KBM-7 (cell line): Measurements from ENCODE around the gene LOXL4.

Experiments used
- DNase-seq: peaks from one replicate; pipeline ENCODE4 v3.0.0-alpha.2; 2015
- in situ Hi-C: fragments of 300-500 bp; cut with MboI; formaldehyde crosslinking; loops from 2 replicates; pipeline ENCODE4 v1.14.3; 2020; ENCODE audit warnings: low sequenced_read_pairs, low pct_unique_long_range_greater_than_20kb, mixed read lengths

LOXL4 gene

DNA sequence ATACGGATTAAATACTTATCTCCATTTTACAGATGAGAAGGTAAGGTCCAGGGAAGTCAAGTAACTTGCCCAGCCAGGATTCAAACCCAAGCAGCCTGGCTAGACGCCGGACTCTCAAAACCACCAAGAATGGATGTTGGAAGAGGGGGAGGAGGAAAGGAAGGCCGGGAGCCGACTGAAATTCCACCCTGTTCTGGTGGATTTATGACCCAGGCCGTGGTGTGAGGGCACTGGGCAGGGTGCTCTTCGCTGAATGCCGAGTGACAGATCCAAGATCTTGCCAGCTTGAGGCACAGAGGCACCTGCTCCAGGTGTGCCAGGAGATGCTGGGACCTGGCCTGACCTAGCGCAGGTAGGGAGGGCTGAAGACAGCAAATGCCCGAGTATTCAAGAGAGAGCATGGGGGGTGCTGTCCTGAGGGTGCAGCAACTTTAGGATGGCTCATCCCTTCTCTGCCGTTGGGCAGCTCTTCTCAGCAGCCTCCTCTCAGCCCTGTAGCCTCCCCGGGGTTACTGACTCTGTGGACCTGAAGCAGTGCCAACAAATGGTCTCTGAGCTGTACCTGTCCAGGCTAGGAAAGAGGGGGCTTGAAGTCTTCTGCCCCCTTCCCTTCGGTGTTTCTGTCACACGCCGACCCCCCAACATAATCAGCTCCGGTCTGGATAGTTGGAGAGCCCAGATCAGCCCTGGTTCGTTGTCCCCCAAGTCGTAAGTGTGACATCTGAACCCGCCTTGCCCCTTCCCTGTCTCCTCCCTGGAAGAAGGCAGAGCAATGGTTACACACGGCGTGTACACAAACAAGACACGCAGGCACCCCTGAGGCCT, 713 bp downstream of the LOXL4 start:
- no peak for DNase-seq
- in situ Hi-C loops: no loop called here

DNA sequence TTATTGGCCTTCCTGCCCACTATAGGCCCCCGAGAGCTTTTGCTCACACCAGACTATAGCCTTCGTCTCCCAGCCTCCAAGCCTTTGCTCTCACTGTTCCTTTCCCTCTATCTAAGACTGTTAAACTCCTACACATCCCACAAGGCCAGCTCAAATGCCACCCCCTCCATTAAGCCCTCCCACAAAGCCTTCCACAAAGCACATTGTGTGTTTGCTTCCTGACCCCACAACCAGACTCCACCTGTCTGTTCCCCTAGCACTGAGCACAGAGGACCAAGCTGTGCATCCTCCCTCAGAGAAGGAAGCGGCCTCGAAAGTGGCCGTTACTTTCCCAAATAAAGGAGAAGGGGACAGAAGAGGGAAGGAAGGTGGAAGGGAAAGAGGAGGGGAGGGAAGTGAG, 1.3 kb downstream of the LOXL4 start:
- in situ Hi-C loops: no loop called here

GRCh38 chr10:98265403-98266378, 2.3 kb downstream of the LOXL4 start:
- in situ Hi-C loops: no loop called here
- DNase-seq: peak; percentile 20

More for the DNA sequence above, 1.3 kb downstream of the LOXL4 start:
- peak; percentile 37 for DNase-seq

- DNase-seq: peak; percentile 19
- in situ Hi-C loops: no loop called here
These were observed 3.5 kb downstream of the LOXL4 start for GRCh38 chr10:98264378-98265065.

GRCh38 chr10:98263088-98263487, 4.9 kb downstream of the LOXL4 start:
- in situ Hi-C loops: no loop called here
- no peak for DNase-seq

DNA sequence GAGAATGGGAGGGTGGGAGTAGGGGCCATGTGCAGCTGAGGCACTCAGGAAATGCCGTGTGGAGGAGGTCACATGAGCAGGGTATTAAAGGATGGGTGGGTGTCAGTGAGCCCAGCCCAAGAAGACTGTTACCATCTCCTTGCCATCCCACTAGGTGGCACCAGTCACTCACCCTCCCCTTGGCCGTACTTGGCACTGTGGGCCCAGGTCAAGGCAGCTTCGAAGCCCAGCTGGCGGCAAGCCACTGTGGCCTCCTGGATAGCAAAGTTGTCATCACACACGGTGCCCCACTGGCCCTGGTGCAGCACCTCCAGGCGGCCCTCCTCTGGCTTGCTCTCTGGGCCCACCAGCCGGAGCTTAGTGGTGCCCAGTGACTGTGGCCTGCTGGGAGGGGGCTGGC, 5.4 kb downstream of the LOXL4 start:
- in situ Hi-C loops: no loop called here

DNA sequence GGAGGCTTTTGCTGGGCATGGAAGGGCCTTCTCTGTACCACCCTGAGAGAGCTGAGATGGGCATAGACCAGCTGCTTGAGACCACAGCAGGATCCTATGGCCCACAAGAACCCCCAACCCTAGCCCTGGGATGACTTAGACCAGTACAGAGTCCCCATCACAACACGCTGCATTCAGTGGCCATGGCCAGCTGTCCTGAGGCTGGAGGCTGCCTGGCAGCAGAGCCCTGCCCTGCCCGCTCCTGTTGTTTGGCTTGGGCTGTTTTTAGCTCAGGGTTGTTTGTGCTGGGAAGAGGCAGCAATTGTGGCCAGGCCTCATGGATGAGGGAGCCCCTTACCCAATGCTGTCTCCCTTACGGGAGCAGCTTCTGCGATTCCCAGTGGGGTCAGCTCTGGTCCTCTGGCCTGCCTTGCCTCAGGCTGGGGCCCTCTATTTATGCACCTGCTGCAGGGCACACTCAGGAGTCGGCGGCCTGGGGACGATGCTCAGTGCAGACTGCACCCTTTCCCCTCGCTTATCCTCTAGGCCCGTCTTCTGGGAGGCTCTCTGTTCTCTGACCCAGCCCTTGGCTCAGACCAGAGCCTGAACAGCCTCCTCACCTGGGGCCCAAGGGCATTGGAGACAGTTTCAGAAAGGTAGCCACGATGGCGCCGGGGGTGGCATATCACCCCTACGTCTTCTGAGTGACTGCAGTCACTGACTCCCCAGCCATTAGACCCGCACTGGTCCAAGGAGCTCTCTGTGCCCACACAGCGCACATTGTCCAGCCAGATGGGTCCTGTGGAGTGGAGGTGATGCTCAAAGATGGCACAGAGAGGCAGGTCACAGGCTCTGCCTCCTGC, 6.3 kb downstream of the LOXL4 start:
- in situ Hi-C loops: no loop called here
- DNase-seq: no peak

More for the DNA sequence above, 5.4 kb downstream of the LOXL4 start:
- DNase-seq: peak; percentile 67

GRCh38 chr10:98260752-98261151, 7.2 kb downstream of the LOXL4 start:
- no peak for DNase-seq
- in situ Hi-C loops: no loop called here

DNA sequence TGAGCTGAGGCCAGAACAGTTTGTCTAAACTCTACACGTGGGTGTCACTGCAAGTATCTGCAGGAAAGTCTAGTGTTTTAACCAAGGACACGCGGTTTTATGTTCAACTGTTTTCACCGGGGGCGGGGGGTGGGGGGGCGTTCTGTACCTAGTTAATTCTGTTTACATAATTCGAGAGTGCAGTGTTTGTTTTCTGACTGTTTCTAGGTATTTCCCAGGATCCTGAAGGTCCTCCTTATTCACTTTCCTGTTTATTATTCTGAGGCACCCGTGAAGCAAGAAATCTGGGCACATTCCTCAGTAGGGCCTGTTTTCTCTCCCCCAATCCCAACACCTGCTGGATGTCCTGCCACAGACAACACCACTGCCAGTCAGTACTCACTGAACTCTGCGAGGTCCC, 7.6 kb downstream of the LOXL4 start:
- in situ Hi-C loops: no loop called here
- no peak for DNase-seq

DNA sequence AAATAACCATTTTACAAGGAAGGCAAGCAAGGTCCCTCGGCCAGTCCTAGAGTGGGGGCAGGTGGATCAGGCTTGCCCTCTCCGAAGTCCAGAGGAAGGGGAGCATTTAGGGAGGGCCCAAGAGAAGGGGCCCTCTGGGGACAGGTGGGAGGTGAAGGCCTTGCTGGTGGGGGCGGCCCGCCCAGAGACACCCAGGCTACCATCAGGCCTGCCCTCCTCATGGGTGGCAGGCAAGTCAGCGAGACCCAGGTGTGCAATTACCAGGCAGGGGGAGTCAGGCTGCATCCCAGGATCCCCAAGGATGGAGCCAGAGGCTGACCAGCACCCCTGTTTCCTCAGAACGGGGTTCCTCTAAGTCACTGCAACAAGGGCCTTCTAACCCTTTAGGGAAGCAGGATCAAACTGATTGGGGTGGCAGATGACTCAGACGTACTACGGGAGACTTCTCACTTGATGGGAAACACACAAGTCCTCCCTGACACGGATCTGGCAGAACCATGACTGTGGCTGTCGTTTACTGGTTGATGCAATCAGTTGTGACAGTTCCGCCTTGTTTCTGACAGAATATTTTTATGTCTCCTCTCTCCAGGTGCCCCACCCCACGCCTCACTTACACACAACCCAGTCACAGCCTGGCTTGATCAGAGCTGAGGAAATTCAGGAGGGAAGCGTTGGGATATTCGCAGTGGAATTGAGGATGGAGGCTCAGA, 8.2 kb downstream of the LOXL4 start:
- DNase-seq: no peak
- in situ Hi-C loops: no loop called here

DNA sequence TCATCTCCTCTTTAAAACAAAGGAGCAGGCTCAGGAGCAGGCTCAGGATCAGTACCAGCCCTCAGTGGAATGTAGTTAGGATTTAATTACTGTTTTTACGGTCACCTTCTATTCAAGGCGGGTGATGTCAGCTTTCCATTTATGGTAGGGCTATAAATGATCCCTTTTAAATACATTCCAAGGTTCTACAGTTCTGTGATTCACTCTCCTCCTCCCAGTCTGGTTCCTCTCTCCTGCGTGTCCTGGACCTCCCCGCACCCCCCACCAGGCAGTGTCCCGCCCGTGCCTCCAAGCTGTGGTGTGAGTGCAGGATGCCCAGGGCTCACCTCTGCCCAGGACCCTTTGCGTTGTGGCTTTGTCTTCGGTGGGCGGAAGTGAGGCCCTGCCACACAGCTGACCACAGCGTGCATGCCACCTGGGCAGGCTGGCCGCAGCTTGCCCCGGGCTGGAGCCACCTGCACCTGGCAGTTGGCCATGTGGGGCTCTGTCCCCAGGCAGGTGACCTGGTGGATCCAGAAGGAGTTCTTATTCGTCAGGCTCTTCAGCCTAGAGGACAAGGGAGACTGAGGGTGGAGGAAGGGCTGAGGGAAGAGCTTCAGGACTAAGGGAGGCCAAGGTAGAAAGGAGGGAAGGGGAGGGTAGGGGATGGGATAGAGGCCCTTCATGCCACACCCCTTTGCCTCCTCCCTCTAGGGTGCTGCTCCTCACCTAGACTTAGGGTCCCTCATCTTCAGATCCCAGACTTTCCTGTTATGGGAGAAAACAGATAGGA, 9.1 kb downstream of the LOXL4 start:
- in situ Hi-C loops: no loop called here
- no peak for DNase-seq

- in situ Hi-C loops: no loop called here
- no peak for DNase-seq
These were observed 10.0 kb downstream of the LOXL4 start for GRCh38 chr10:98257961-98258360.

- in situ Hi-C loops: no loop called here
- no peak for DNase-seq
These were observed 10.8 kb downstream of the LOXL4 start for GRCh38 chr10:98257198-98257597.

GRCh38 chr10:98256692-98257091, 11.3 kb downstream of the LOXL4 start:
- DNase-seq: no peak

DNA sequence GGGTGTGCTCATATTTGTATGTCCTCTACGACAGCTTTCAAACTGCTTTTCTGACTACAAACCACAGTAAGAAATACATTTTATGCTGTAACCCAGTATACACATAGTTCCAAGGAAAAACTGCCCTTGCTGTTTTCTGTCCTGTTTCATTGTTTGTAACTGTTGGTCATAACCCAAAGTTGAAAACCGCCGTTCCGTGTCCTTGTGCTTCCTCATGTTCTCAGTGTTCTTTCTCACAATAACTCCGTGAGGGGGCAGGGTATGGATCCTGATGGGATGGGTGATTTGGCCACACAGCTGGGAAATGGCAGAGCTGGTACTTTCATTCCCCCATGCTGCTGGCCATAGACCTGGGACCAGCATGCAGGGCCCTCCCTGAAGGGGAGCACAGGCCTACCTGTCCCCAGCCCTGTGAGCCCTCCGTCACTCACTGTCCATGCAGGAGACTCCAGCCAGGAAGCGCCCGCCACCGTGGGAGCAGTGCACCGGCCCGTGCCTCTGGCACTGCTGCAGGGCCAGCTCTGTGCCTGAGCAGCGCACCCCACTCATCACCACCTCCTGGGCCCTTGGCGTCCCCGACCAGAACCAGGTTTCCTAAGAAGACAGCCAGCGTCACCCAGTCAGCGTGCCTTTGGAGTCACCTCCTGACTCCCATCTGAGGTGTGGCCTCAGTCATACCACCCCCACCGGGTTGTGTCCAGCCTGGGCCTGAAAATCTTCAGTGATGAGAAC, 12.7 kb downstream of the LOXL4 start:
- in situ Hi-C loops: no loop called here
- DNase-seq: no peak

More at GRCh38 chr10:98256692-98257091, 11.3 kb downstream of the LOXL4 start:
- in situ Hi-C loops: no loop called here

- no peak for DNase-seq
- in situ Hi-C loops: no loop called here
These were observed 13.6 kb downstream of the LOXL4 start for GRCh38 chr10:98254234-98254974.
